GM23248 (cell line): Measurements from ENCODE around the gene PAXX.

Experiments used
- EZH2 ChIP-seq: fragments of 200-600 bp; sonication (generic); IDR thresholded peaks from 2 replicates; pipeline ENCODE4 v1.6.1; 2018; ENCODE audit warnings: antibody characterized with exemption, mild to moderate bottlenecking; ENCODE audit not compliant: insufficient read depth, poor library complexity, severe bottlenecking
- EZH2phosphoT487 ChIP-seq: fragments of 200-600 bp; sonication (generic); IDR thresholded peaks from 2 replicates; pipeline ENCODE4 v1.6.1; 2018; ENCODE audit warnings: antibody characterized with exemption, moderate library complexity, mild to moderate bottlenecking, low read depth; ENCODE audit not compliant: insufficient read depth

- TF ChIP-seq EZH2, result no peak
- no peak for TF ChIP-seq EZH2phosphoT487
Measured at GRCh38 chr9:136995362-136995761, 3.1 kb downstream of the PAXX start.
